H1 (cell line): ENCODE measurements around the gene NDUFAF8. TPM values are rescaled to one million over a fixed set of nuclear protein-coding genes. Genes with fewer than 3 reads are reported as not detected.

Experiments
- CTCF ChIA-PET: fragments of 300-600 bp; sonication (Branson Sonifier 250); formaldehyde crosslinking; loops from one replicate; lab custom pipeline; 2021; ENCODE audit not compliant: partially characterized antibody; lab: Charles Lee
- POLR2A ChIA-PET: fragments of 300-600 bp; sonication (Branson Sonifier 250); formaldehyde crosslinking; loops from one replicate; lab custom pipeline; 2021; ENCODE audit warnings: inconsistent platforms; ENCODE audit not compliant: partially characterized antibody; lab: Charles Lee
- DNase-seq, 2 experiments: peaks; one replicate each; pipeline versions ENCODE4 v3.0.0 to v3.0.0-alpha.2; 2010 to 2022; ENCODE audit warnings: low spot score in 2 of 2, low read depth in 1 of 2, mixed read lengths in 1 of 2
- FAIRE-seq: peaks from 2 replicates; lab custom pipeline; 2011; peaks lifted over from hg19 to GRCh38; lab: Jason Lieb, UNC
- H2AFZ ChIP-seq: 2 replicates; pipeline ENCODE4 v1.8.1; 2012; ENCODE audit warnings: low read length, inconsistent platforms
- H2AK5ac ChIP-seq: 2 replicates; pipeline ENCODE4 v1.6.1; 2013; ENCODE audit warnings: low read depth, low read length
- H2BK120ac ChIP-seq: replicated peaks from 2 replicates; pipeline ENCODE3; 2013; ENCODE audit warnings: low read depth, low read length, inconsistent platforms
- H2BK12ac ChIP-seq: 2 replicates; pipeline ENCODE4 v1.6.1; 2013; ENCODE audit warnings: low read depth, low read length
- H2BK15ac ChIP-seq: 2 replicates; pipeline ENCODE4 v1.6.1; 2013; ENCODE audit warnings: low read length
- H2BK20ac ChIP-seq: 2 replicates; pipeline ENCODE4 v1.6.1; 2013; ENCODE audit warnings: low read length
- H2BK5ac ChIP-seq: 2 replicates; pipeline ENCODE4 v1.6.1; 2013; ENCODE audit warnings: low read depth, low read length
- H3K14ac ChIP-seq: 2 replicates; pipeline ENCODE4 v1.6.1; 2013; ENCODE audit warnings: inconsistent platforms; ENCODE audit not compliant: insufficient read length
- H3K18ac ChIP-seq: 2 replicates; pipeline ENCODE4 v1.6.1; 2013; ENCODE audit warnings: low read length; ENCODE audit errors: extremely low read depth
- H3K23ac ChIP-seq: 2 replicates; pipeline ENCODE4 v1.6.1; 2013; ENCODE audit warnings: inconsistent platforms; ENCODE audit not compliant: insufficient read length
- H3K23me2 ChIP-seq: 2 replicates; pipeline ENCODE4 v1.6.1; 2013; ENCODE audit warnings: low read depth, low read length
- H3K27ac ChIP-seq: 2 replicates; pipeline ENCODE4 v1.6.1; 2011; ENCODE audit warnings: low read depth, low read length, inconsistent platforms
- H3K27me3 ChIP-seq, 4 experiments: replicated peaks in 1 of 4; 1 replicate in 1 of 4; 2 replicates in 3 of 4; pipeline versions ENCODE4 v1.6.1 to v1.8.1; 2011 to 2013; ENCODE audit warnings: low read length in 3 of 4, mild to moderate bottlenecking in 3 of 4, inconsistent platforms in 2 of 4, mixed read lengths in 2 of 4, moderate library complexity in 1 of 4; ENCODE audit not compliant: control insufficient read depth in 3 of 4, insufficient read depth in 3 of 4; ENCODE audit errors: extremely low read depth in 1 of 4
- H3K36me3 ChIP-seq, 4 experiments: 2 replicates each; pipeline versions ENCODE4 v1.6.1 to v1.8.1; 2011 to 2013; ENCODE audit warnings: mild to moderate bottlenecking in 4 of 4, low read length in 3 of 4, moderate library complexity in 2 of 4, control low read depth in 1 of 4, inconsistent platforms in 1 of 4; ENCODE audit not compliant: insufficient read depth in 4 of 4, control insufficient read depth in 2 of 4
- H3K4ac ChIP-seq: replicated peaks from 2 replicates; pipeline ENCODE3; 2013; ENCODE audit warnings: low read length, low read depth, mixed read lengths, inconsistent platforms; ENCODE audit not compliant: insufficient read length
- H3K4me1 ChIP-seq, 4 experiments: replicated peaks in 1 of 4; 1 replicate in 1 of 4; 2 replicates in 3 of 4; pipeline versions ENCODE4 v1.6.1 to v1.8.1; 2011 to 2013; ENCODE audit warnings: low read length in 3 of 4, inconsistent platforms in 2 of 4, mixed read lengths in 1 of 4; ENCODE audit not compliant: insufficient read depth in 4 of 4, control insufficient read depth in 3 of 4
- H3K4me2 ChIP-seq, 2 experiments: 2 replicates each; pipeline versions ENCODE4 v1.6.1 to v1.8.1; 2011 to 2013; ENCODE audit warnings: low read depth in 2 of 2, low read length in 2 of 2, control low read depth in 1 of 2, inconsistent platforms in 1 of 2, mild to moderate bottlenecking in 1 of 2; ENCODE audit not compliant: insufficient read depth in 1 of 2
- H3K4me3 ChIP-seq, 4 experiments: fragments of 200-600, 300-600 bp in 1 of 4; sonication (generic), shearing (Covaris generic), sonication (Bioruptor Twin) in 1 of 4; 2 replicates each; pipeline versions ENCODE4 v1.5.1 to v1.8.1; 2011 to 2016; ENCODE audit warnings: low read length in 4 of 4, low read depth in 3 of 4, control low read depth in 2 of 4, inconsistent platforms in 2 of 4, mild to moderate bottlenecking in 2 of 4, mixed read lengths in 1 of 4, moderate library complexity in 1 of 4; ENCODE audit not compliant: insufficient read depth in 2 of 4; ENCODE audit errors: extremely low read depth in 1 of 4
- H3K56ac ChIP-seq: replicated peaks from 2 replicates; pipeline ENCODE3; 2013; ENCODE audit warnings: low read depth, mild to moderate bottlenecking, mixed read lengths, low read length, inconsistent platforms; ENCODE audit not compliant: insufficient read length
- H3K79me1 ChIP-seq: 2 replicates; pipeline ENCODE4 v1.6.1; 2013; ENCODE audit warnings: low read depth, low read length, control low read depth
- H3K79me2 ChIP-seq, 2 experiments: 2 replicates each; pipeline versions ENCODE4 v1.6.1 to v1.8.1; 2012 to 2013; ENCODE audit warnings: low read length in 2 of 2, mild to moderate bottlenecking in 2 of 2, inconsistent platforms in 1 of 2; ENCODE audit not compliant: insufficient read depth in 2 of 2, control insufficient read depth in 1 of 2
- H3K9ac ChIP-seq, 4 experiments: replicated peaks in 1 of 4; 1 replicate in 1 of 4; 2 replicates in 3 of 4; pipeline versions ENCODE4 v1.6.1 to v1.8.1; 2011 to 2013; ENCODE audit warnings: low read depth in 3 of 4, low read length in 3 of 4, control low read depth in 2 of 4, mild to moderate bottlenecking in 2 of 4, moderate library complexity in 2 of 4, inconsistent platforms in 1 of 4; ENCODE audit errors: extremely low read depth in 1 of 4
- H3K9me3 ChIP-seq, 2 experiments: 2 replicates each; pipeline versions ENCODE4 v1.6.1 to v1.8.1; 2012 to 2013; ENCODE audit warnings: mild to moderate bottlenecking in 2 of 2, moderate library complexity in 2 of 2, control low read depth in 1 of 2, inconsistent platforms in 1 of 2, low read depth in 1 of 2, low read length in 1 of 2, mixed read lengths in 1 of 2; ENCODE audit not compliant: insufficient read depth in 2 of 2
- H4K20me1 ChIP-seq, 2 experiments: replicated peaks in 1 of 2; 2 replicates each; pipeline versions ENCODE3 to v1.8.1; 2011 to 2013; ENCODE audit warnings: inconsistent platforms in 2 of 2, low read length in 2 of 2, mild to moderate bottlenecking in 1 of 2; ENCODE audit not compliant: insufficient read depth in 2 of 2, control insufficient read depth in 1 of 2
- H4K5ac ChIP-seq: 2 replicates; pipeline ENCODE4 v1.6.1; 2013; ENCODE audit warnings: low read length, low read depth, mixed read lengths, inconsistent platforms; ENCODE audit not compliant: insufficient read length
- H4K8ac ChIP-seq: 2 replicates; pipeline ENCODE4 v1.8.0; 2013; ENCODE audit warnings: mild to moderate bottlenecking, moderate library complexity, low read length, inconsistent platforms; ENCODE audit not compliant: insufficient read depth; ENCODE audit errors: extremely low read depth
- H4K91ac ChIP-seq: replicated peaks from 2 replicates; pipeline ENCODE3; 2013; ENCODE audit warnings: low read length, mixed read lengths, inconsistent platforms; ENCODE audit not compliant: insufficient read length
- HDAC2 ChIP-seq, 2 experiments: fragments of 300-600 bp in 1 of 2; sonication (generic) in 1 of 2; IDR thresholded peaks; 2 replicates each; pipeline ENCODE4 v1.6.1; 2011 to 2012; ENCODE audit warnings: low read depth in 2 of 2, low read length in 2 of 2, mild to moderate bottlenecking in 2 of 2, moderate library complexity in 2 of 2, borderline replicate concordance in 1 of 2, inconsistent platforms in 1 of 2
- KDM5A ChIP-seq: fragments of 200-600 bp; IDR thresholded peaks from 2 replicates; pipeline ENCODE4 v1.7.1; 2012; ENCODE audit warnings: mild to moderate bottlenecking, low read length, inconsistent platforms, mixed read lengths
- POLR2A ChIP-seq, 2 experiments: IDR thresholded peaks; 1 replicate in 1 of 2; 2 replicates in 1 of 2; pipeline ENCODE4 v1.6.1; 2011; ENCODE audit warnings: low read depth in 2 of 2, low read length in 2 of 2, mild to moderate bottlenecking in 2 of 2; ENCODE audit errors: control extremely low read depth in 1 of 2
- RFX5 ChIP-seq: IDR thresholded peaks from 2 replicates; pipeline ENCODE4 v1.6.1; 2011; ENCODE audit warnings: low read depth, low read length, improper control_type of control experiment, borderline replicate concordance
- SRF ChIP-seq: IDR thresholded peaks from 2 replicates; pipeline ENCODE4 v1.6.1; 2011; ENCODE audit warnings: mild to moderate bottlenecking, low read depth, low read length, moderate library complexity
- SUZ12 ChIP-seq: fragments of 200-600 bp; sonication (generic); IDR thresholded peaks from 2 replicates; pipeline ENCODE4 v1.6.1; 2012; ENCODE audit warnings: mild to moderate bottlenecking, inconsistent platforms, low read length, moderate library complexity, mixed read lengths
- TBP ChIP-seq: IDR thresholded peaks from 2 replicates; pipeline ENCODE4 v1.6.1; 2011; ENCODE audit warnings: low read depth, low read length, improper control_type of control experiment
- WGBS, 2 experiments: shearing (Covaris generic) in 1 of 2; methylation state at CpG; one replicate each; pipeline versions ENCODE4 v1.1.6 to v1.1.7; 2013 to 2015; ENCODE audit warnings: low lambda C conversion rate in 2 of 2, mixed read lengths in 2 of 2, inconsistent platforms in 1 of 2, low coverage in 1 of 2, missing lambda C conversion rate in 1 of 2; ENCODE audit not compliant: insufficient replicate concordance in 2 of 2, insufficient coverage in 1 of 2, insufficient read length in 1 of 2; ENCODE audit errors: extremely low coverage in 1 of 2, missing lambda C conversion rate in 1 of 2; 5-methylcytosine and 5-hydroxymethylcytosine counted together
- polyA plus RNA-seq, 7 experiments: library from polyadenylated mRNA; depleted of rRNA in 3 of 7; stranded (reverse) in 5 of 7; unstranded in 2 of 7; fragments of >200 nt in 5 of 7; fragments of 200-250 nt in 2 of 7; gene quantifications; 1 replicate in 5 of 7; 2 replicates in 1 of 7; 4 replicates in 1 of 7; pipeline versions ENCODE4 v1.2.1 to v1.2.3, GENCODE V29; 2011 to 2013; ENCODE audit warnings: missing spikeins in 2 of 7, mixed read lengths in 2 of 7
- total RNA-seq: library from RNA; stranded (reverse); fragmentation: NEBNext Ultra II Directional; extraction: Animal tissue kit (Norgen Biotek cat#: 25700); gene quantifications from 2 replicates; pipeline ENCODE4 v1.2.1, GENCODE V29; 2021
- TF ChIP-seq, protein P1 (sequence below): IDR thresholded peaks from 2 replicates; pipeline ENCODE4 v1.6.1; 2011; ENCODE audit warnings: low read length, improper control_type of control experiment

NDUFAF8 gene
- total and polyA plus RNA-seq, 2 of the 8 experiments (the other 6 are each of a cell fraction or from before 2014, with no cell fraction given) = 48.9 to 91.1 TPM

DNA sequence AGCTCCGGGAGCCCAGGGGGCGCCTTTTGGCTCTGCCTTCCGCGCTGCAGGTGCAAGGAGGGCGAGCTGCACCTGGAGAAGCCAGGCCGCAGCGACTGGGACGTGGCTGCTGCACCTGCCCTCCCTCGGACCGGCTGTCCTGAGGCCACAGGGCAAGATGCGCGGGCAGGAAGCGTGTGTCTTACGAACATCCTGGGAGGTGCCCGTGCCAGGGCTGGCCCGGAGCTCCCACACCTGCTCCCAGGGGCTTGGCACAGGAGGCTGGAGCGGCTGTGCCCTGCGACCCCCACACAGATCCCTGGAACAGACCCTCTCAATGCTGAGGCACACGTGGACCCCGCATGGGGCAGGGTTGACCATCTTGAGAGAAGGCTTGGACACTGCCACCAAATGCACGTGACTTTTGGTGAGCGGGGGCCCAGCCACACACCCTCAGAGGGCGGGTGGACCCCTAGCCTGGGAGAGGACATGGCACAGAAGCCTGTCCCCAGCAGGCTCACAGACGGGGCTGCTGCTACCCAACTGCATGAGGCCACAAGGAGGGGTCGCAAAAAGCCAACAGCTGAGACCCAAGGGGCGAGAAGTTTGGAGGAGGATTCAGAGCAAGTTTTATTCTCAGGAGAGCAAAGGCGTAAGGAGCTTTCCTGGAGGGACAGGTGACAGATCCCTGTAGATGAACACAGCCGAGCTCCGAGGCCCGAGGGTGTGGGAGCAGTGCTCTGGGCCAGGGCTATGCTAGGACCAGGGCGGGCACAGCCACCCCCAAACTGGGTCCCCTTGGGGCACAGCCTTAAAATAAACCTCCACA lies 11.4 kb downstream of the NDUFAF8 start:
- H4K91ac ChIP-seq = no peak overlapping the region
- no peak overlapping the region for H3K23ac ChIP-seq
- TF ChIP-seq TBP = no peak
- no peak for TF ChIP-seq KDM5A
- TF ChIP-seq RFX5 = no peak
- TF ChIP-seq SRF = no peak
- TF ChIP-seq SUZ12 = no peak
- TF ChIP-seq, protein P1, sequence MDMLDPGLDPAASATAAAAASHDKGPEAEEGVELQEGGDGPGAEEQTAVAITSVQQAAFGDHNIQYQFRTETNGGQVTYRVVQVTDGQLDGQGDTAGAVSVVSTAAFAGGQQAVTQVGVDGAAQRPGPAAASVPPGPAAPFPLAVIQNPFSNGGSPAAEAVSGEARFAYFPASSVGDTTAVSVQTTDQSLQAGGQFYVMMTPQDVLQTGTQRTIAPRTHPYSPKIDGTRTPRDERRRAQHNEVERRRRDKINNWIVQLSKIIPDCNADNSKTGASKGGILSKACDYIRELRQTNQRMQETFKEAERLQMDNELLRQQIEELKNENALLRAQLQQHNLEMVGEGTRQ = no peak
- TF ChIP-seq POLR2A (IDR thresholded peaks at IDR 0.05; ENCODE audit: control extremely low read depth in 1 of 2, low read depth in 2 of 2, low read length in 2 of 2) = no peak
- no peak for TF ChIP-seq HDAC2 (IDR thresholded peaks at IDR 0.05; ENCODE audit: borderline replicate concordance in 1 of 2, low read depth in 2 of 2, low read length in 2 of 2)

More for the DNA sequence above, 11.4 kb downstream of the NDUFAF8 start:
- Histone ChIP-seq H2BK20ac (no peak overlapping the region), H2BK12ac (no peak overlapping the region), H2BK15ac (no peak overlapping the region), H3K9ac (no peak overlapping the region), H3K14ac (no peak overlapping the region), H3K4me1 (peaks cover 0 to 8% (median 2%) of the 10 kb centered on the region in 4 experiments; a peak in 3 of 7 replicates), H3K4ac (no peak overlapping the region), H4K5ac (no peak overlapping the region), H2AFZ (no peak overlapping the region), H3K18ac (no peak overlapping the region), H2BK5ac (no peak overlapping the region), H3K27ac (no peak overlapping the region), H3K23me2 (peaks cover 6% of the 10 kb centered on the region; the same call in 1 of the 2 replicates), H3K27me3 (no peaks in the 10 kb centered on the region), H4K8ac (no peak overlapping the region; the same call in none of the 2 replicates), H3K56ac (no peak overlapping the region), H3K79me2 (no peaks in the 10 kb centered on the region), H3K79me1 (no peaks in the 10 kb centered on the region), H3K9me3 (no peaks in the 10 kb centered on the region), H3K4me3 (no peak overlapping the region), H2BK120ac (no peak overlapping the region), H3K4me2 (no peak overlapping the region), H2AK5ac (no peak overlapping the region), H3K36me3 (no peaks in the 10 kb centered on the region; a peak in 1 of 8 replicates), H4K20me1 (peaks cover 0 to 11% of the 10 kb centered on the region in 2 experiments)
- FAIRE-seq = no peak
- POLR2A ChIA-PET = interaction anchor here (0.6 to 1.7 kb wide), 8 partner anchors 8 to 273 kb away, joined by 3 to 6 read pairs (median 3); partner anchors contain the start of gene ACTG1
- no peak for DNase-seq
- 93% methylated on average over 28 of the region's 31 CpGs; no CpG with 5 or more reads in 1 of the 2 experiments for WGBS, 2 experiments
- CTCF ChIA-PET = interaction anchor here (0.6 to 1.5 kb wide), 9 partner anchors 8 to 268 kb away, joined by 3 to 4 read pairs (median 3); no protein-coding TSS in a partner anchor
